Tibial nerve (tissue), 4 donors: ENCODE results near the gene TBC1D7. TPM values are rescaled to one million over a fixed set of nuclear protein-coding genes. Genes with fewer than 3 reads are reported as not detected.

Experiments used
- DNase-seq, 2 donors: peaks; one replicate each; pipeline ENCODE4 v3.0.0-alpha.2; 2019; ENCODE audit warnings: low spot score in 2 of 2
- H3K27ac ChIP-seq, 4 donors: fragments of 200-600 bp; sonication (generic) in 3 of 4; one replicate each; pipeline ENCODE4 v1.5.1; 2017 to 2019; ENCODE audit warnings: mild to moderate bottlenecking in 1 of 4
- H3K27me3 ChIP-seq, 2 donors: fragments of 200-600 bp; sonication (generic) in 1 of 2; one replicate each; pipeline versions ENCODE4 v1.5.1 to v1.6.0; 2017 to 2019
- H3K36me3 ChIP-seq, 3 donors: fragments of 200-600 bp; sonication (generic); one replicate each; pipeline ENCODE4 v1.5.1; 2018 to 2019
- H3K4me1 ChIP-seq, 4 donors: fragments of 200-600 bp; sonication (generic) in 3 of 4; one replicate each; pipeline ENCODE4 v1.5.1; 2017 to 2019
- H3K4me3 ChIP-seq, 4 donors: fragments of 200-600 bp; sonication (generic) in 3 of 4; one replicate each; pipeline ENCODE4 v1.5.1; 2017 to 2019; ENCODE audit warnings: mild to moderate bottlenecking in 1 of 4, moderate library complexity in 1 of 4
- H3K9me3 ChIP-seq, 4 donors: fragments of 200-600 bp; sonication (generic) in 3 of 4; one replicate each; pipeline ENCODE4 v1.5.1; 2017 to 2019
- CTCF ChIP-seq, 5 experiments: fragments of 200-600 bp in 3 of 5; fragments of 450-650 bp in 2 of 5; sonication (generic) in 3 of 5; IDR thresholded peaks; one replicate each; pipeline ENCODE4 v1.5.1; 2016 to 2019; ENCODE audit warnings: antibody characterized with exemption in 5 of 5, mild to moderate bottlenecking in 3 of 5, moderate library complexity in 2 of 5
- EP300 ChIP-seq, 2 donors: sonication (generic); formaldehyde crosslinking; IDR thresholded peaks; one replicate each; pipeline ENCODE4 v1.6.1; 2017; ENCODE audit warnings: antibody characterized with exemption in 2 of 2, mild to moderate bottlenecking in 1 of 2
- POLR2A ChIP-seq, 2 donors: fragments of 450-650 bp; IDR thresholded peaks; one replicate each; pipeline ENCODE4 v1.6.1; 2017; ENCODE audit warnings: antibody characterized with exemption in 2 of 2, mild to moderate bottlenecking in 2 of 2, moderate library complexity in 2 of 2
- WGBS, 2 donors: methylation state at CpG; one replicate each; pipeline ENCODE4 v1.1.5; 2018; 5-methylcytosine and 5-hydroxymethylcytosine counted together
- total RNA-seq, 4 donors: library from RNA; depleted of rRNA; stranded (reverse); fragments of >200 nt; gene quantifications; one replicate each; pipeline ENCODE4 v1.1.0, GENCODE V29; 2016

The TBC1D7 gene
- total RNA-seq, 4 donors from 2014 or later: 5.5 to 28.2 (median 7.1) TPM

GRCh38 chr6:13260101-13260598, 68.2 kb downstream of the TBC1D7 start:
- no peaks in the 10 kb centered on the region for H3K36me3 ChIP-seq
- no peak overlapping the region for H3K4me3 ChIP-seq
- H3K27ac ChIP-seq: no peak overlapping the region
- H3K4me1 ChIP-seq: peaks cover 0 to 6% (median 0%) of the 10 kb centered on the region in 4 donors
- no peaks in the 10 kb centered on the region for H3K27me3 ChIP-seq
- TF ChIP-seq CTCF (IDR thresholded peaks at IDR 0.05): no peak
- no peak for TF ChIP-seq EP300 (IDR thresholded peaks at IDR 0.05)
- no peak for TF ChIP-seq POLR2A (IDR thresholded peaks at IDR 0.05)
- H3K9me3 ChIP-seq: peaks cover 0 to 11% (median 0%) of the 10 kb centered on the region in 4 donors
- 69 to 75% methylated on average over 7 of the region's 7 CpGs for WGBS, 2 donors
- DNase-seq: no peak

DNA sequence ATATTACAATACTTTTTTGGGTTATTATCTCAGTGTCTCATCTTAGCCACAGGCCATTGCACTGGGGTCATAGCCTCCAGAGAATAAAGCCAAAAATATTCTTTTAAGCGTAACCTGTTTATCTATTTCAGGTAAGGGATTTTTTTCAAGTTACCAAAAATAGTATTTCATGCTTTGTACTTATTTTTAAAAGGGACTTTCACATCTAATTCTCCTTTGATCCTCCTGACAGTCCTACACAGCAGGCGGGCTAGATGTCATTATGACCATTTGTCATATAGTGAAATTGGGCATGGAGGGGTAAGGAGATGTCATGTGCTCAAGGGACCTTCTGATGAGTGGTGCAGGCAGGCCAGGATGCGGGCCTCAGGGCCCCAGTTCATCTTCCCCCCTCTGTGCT, 68.9 kb downstream of the TBC1D7 start:
- peaks cover 0 to 6% (median 0%) of the 10 kb centered on the region in 4 donors for H3K4me1 ChIP-seq
- DNase-seq: no peak
- H3K9me3 ChIP-seq: peaks cover 0 to 11% (median 0%) of the 10 kb centered on the region in 4 donors
- 92 to 96% methylated on average over 3 of the region's 3 CpGs for WGBS, 2 donors
- H3K4me3 ChIP-seq: no peak overlapping the region
- no peaks in the 10 kb centered on the region for H3K36me3 ChIP-seq
- no peaks in the 10 kb centered on the region for H3K27me3 ChIP-seq
- H3K27ac ChIP-seq: no peak overlapping the region
- TF ChIP-seq CTCF (IDR thresholded peaks at IDR 0.05) (no peak), POLR2A (IDR thresholded peaks at IDR 0.05) (no peak), EP300 (IDR thresholded peaks at IDR 0.05) (no peak)

DNA sequence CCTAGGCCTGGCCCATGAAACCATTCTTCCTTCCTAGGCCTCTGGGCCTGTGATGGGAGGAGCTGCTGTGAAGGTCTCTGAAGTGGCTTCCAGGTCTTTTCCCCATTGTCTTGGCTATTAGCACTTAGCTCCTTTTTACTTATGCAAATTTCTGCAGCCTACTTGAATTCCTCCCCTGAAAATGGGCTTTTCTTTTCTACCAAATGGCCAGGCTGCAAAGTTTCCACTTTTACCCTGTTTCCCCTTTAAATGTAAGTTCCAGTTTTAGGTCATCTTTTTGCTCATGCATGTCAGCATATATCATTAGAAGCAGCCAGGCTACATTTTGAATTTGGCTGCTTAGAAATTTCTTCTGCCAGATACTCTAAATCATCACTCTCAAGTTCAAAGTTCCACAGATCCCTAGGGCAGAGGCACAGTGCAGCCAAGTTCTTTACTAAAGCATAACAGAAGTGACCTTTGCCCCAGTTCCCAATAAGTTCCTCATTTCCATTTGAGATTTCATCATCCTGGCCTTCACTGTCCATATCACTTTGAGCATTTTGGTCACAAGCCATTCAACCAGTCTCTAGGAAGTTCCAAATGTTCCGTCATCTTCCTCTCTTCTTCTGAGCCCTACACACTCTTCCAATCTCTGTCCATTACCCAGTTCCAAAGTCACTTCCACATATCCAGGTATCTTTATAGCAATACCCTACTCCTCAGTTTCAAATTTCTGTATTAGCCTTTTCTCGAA, 71.9 kb downstream of the TBC1D7 start:
- 80 to 87% methylated on average over 2 of the region's 2 CpGs for WGBS, 2 donors
- no peak overlapping the region for H3K4me3 ChIP-seq
- TF ChIP-seq EP300 (IDR thresholded peaks at IDR 0.05): peak in 1 of 2 donors; percentile 66
- TF ChIP-seq POLR2A (IDR thresholded peaks at IDR 0.05): no peak
- TF ChIP-seq CTCF (IDR thresholded peaks at IDR 0.05): no peak
- H3K36me3 ChIP-seq: no peaks in the 10 kb centered on the region
- peaks cover 0 to 11% (median 0%) of the 10 kb centered on the region in 4 donors for H3K9me3 ChIP-seq
- peak overlapping the region in 1 of 4 donors; percentile 34 for H3K27ac ChIP-seq
- peaks cover 0 to 6% (median 0%) of the 10 kb centered on the region in 4 donors for H3K4me1 ChIP-seq
- no peaks in the 10 kb centered on the region for H3K27me3 ChIP-seq
- peak in 1 of 2 donors; percentile 11 for DNase-seq

Other genes starting within 250 kb of the TBC1D7 start
- gene GFOD1, start 159.1 kb upstream of the TBC1D7 start, total RNA-seq: 10 to 100 TPM; 21.8 to 49.4 (median 31.1) TPM
- 10 to 100 TPM in 3 of 4 donors, 1 to 10 TPM in 1; 7.5 to 13.3 (median 11.7) TPM for gene SIRT5, start 246.1 kb upstream of the TBC1D7 start, total RNA-seq